Measurements from ENCODE around the gene OR2B6.

OR2B6 gene

GRCh38 chr6:28000351-28001045, 43.5 kb downstream of the OR2B6 start:
- DNase-seq (ENCODE audit: low spot score): no peak

GRCh38 chr6:28001351-28001750, 44.3 kb downstream of the OR2B6 start:
- no peak for DNase-seq (ENCODE audit: low spot score)

GRCh38 chr6:28001751-28002150, 44.7 kb downstream of the OR2B6 start:
- DNase-seq (ENCODE audit: low spot score): no peak

GRCh38 chr6:28002161-28002560, 45.1 kb downstream of the OR2B6 start:
- DNase-seq (ENCODE audit: low spot score): no peak

GRCh38 chr6:28003059-28003458, 46.0 kb downstream of the OR2B6 start:
- DNase-seq (ENCODE audit: low spot score): no peak

- no peak for DNase-seq (ENCODE audit: low spot score)
Observed at GRCh38 chr6:28003661-28004060, 46.6 kb downstream of the OR2B6 start.

GRCh38 chr6:28004350-28005151, 47.5 kb downstream of the OR2B6 start:
- DNase-seq (ENCODE audit: low spot score): no peak

GRCh38 chr6:28005152-28005890, 48.3 kb downstream of the OR2B6 start:
- DNase-seq (ENCODE audit: low spot score): no peak

- no peak for DNase-seq (ENCODE audit: low spot score)
Observed at GRCh38 chr6:28005975-28006374, 48.9 kb downstream of the OR2B6 start.

All from AG08396 (cell line).